Right lobe of liver (tissue), 4 donors: Measurements from ENCODE around the gene IL25.

Experiments used
- POLR2A ChIP-seq: fragments of 450-650 bp; IDR thresholded peaks from one replicate; pipeline ENCODE4 v1.6.1; 2017; ENCODE audit warnings: antibody characterized with exemption, mild to moderate bottlenecking
- TF ChIP-seq, protein P1 (sequence below), 4 donors: fragments of 200-600 bp in 3 of 4; fragments of 450-650 bp in 1 of 4; IDR thresholded peaks; one replicate each; pipeline versions ENCODE4 v1.5.1 to v1.8.0; 2016 to 2022; ENCODE audit warnings: antibody characterized with exemption in 4 of 4, mild to moderate bottlenecking in 2 of 4
- donor health status: DM: no; HTN: no; CAD: no.
- donor health status: DM: no; HTN: no; CAD: no.
- donor health status: DM: no; HTN: yes; CAD: no.

DNA sequence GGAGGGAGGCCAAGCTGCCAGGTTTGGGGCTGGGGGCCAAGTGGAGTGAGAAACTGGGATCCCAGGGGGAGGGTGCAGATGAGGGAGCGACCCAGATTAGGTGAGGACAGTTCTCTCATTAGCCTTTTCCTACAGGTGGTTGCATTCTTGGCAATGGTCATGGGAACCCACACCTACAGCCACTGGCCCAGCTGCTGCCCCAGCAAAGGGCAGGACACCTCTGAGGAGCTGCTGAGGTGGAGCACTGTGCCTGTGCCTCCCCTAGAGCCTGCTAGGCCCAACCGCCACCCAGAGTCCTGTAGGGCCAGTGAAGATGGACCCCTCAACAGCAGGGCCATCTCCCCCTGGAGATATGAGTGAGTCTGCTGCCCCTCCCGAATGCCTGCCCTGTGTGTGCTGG is 432 bp downstream of the IL25 start:
- TF ChIP-seq, protein P1, sequence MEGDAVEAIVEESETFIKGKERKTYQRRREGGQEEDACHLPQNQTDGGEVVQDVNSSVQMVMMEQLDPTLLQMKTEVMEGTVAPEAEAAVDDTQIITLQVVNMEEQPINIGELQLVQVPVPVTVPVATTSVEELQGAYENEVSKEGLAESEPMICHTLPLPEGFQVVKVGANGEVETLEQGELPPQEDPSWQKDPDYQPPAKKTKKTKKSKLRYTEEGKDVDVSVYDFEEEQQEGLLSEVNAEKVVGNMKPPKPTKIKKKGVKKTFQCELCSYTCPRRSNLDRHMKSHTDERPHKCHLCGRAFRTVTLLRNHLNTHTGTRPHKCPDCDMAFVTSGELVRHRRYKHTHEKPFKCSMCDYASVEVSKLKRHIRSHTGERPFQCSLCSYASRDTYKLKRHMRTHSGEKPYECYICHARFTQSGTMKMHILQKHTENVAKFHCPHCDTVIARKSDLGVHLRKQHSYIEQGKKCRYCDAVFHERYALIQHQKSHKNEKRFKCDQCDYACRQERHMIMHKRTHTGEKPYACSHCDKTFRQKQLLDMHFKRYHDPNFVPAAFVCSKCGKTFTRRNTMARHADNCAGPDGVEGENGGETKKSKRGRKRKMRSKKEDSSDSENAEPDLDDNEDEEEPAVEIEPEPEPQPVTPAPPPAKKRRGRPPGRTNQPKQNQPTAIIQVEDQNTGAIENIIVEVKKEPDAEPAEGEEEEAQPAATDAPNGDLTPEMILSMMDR (IDR thresholded peaks at IDR 0.05): no peak
- no peak for TF ChIP-seq POLR2A
